Measurements from ENCODE around the gene PRPF40B.

Gene PRPF40B

DNA sequence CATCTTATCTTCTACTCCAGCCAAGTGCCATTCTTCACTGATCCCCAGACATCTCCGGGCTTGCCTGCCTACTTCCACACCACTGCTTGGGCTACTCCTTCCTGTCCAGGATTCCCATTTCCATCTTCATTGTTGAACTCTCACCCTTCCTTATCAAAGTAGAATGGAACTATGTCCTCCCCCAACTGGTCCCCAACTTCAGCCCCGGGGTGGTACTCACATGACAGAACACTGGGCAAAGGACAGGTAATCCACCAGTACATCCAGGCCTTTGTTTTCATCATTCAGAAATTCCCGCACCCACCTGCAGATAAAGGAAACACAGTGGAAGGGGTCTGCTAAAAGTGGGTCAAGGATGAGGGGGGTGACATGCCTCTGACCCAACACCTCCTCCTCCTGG, 38.4 kb downstream of the PRPF40B start:
- no peak for DNase-seq

GRCh38 chr12:49662998-49663843, 39.9 kb downstream of the PRPF40B start:
- peak; percentile 87 for DNase-seq

- no peak for DNase-seq
These were observed 40.8 kb downstream of the PRPF40B start for GRCh38 chr12:49664167-49664566.

DNA sequence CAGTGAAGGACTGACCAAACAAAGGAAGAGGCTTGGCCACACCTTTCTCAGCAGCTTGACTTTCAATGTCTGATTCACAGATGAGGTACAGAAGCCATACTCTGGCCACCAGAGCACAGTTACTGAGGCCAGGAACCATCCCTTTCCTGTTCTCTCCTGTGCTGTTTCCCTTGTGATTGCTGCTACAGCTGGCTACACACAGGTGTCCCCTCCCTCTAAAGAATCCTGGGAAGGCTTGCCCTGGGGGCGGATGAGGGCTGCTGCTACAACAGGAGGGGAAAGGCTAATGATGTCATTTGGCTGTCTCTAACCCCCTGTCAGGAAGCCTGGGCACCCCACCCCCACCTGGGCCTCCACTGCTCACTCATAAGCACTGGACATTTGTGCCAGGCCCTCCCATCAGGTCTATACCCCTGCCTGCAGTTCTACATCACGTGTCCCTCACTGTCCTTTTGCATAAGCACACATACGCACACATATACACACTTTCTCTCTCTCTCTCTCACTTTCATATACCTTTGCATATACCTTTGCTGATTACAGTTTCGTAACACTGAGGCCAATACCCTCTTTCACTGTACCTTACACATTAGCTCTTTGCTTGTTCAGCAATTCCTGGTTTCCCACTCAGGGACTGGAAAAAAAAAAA, 41.4 kb downstream of the PRPF40B start:
- DNase-seq, result no peak

DNA sequence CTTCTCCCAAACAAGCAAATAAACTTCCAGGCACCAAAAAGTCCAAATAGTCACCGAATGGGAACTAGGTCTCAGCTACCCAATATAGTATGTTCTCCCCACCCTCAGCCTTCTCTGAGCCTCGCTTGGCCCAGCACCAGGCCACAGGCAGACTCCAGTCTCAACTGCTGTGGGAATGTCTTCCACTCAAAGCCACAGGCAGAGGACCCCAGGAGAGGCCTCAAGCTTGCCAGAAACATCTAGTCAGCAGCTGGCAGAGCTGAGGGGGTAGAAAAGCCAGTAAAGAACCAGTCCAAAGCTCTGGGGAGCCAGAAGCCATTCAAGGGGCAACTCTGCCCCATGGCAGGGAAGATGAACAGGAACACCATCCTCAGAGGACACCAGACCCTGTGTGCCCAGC, 42.0 kb downstream of the PRPF40B start:
- no peak for DNase-seq

DNA sequence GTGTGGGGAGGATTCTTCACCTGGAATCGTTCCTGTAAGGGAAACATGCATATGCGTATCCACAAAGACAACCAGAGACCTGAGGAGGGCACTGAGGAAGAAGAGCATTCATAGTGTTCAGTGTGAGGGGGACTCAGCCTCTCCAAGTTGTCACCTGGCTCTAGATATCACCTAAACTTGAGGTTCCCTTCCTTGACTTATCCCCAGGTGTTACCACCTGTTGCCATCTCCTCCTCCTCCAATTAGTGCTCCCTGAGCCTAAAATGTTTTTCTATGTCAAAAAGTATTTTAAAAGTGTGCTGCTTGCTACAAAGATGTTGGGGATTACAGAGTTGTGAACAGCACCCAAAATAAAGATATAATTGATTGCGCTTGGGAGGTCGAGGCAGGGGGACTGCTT, 42.8 kb downstream of the PRPF40B start:
- no peak for DNase-seq

DNA sequence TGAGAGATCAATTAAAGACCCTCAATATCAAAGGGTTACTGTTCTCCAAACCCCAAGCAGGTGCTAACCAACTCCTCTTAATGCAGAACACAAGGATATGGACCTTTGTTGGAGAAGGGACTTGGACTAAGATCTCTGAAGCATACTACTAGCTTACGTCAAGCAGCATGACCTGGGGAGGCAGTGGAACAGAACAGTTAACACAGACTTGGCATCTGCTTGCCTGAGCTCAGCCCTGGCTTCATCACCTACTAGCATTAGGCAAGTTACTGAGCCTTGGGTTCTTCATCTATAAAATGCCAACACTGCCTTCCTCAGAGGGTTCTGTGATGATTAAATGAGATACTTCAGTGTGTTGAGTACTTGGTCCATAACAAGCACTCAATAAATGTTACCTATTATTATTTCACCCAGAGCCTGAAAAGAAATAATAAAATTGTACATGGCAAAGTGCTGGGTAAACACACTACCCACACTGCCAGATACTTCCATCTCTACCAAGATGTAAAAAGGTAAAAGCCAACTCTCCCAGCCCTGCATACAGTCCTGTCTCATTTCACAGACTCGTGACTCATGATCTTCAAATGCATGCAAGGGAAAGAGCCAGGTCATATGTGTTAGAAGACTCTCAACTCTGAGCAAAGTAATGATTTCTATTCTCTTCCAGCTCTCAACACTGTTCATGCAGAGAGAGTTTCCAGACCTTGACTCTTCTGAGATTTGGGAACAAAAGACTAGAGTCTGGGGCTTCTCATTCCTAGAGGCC, 44.1 kb downstream of the PRPF40B start:
- peak; percentile 30 for DNase-seq

- peak; percentile 37 for DNase-seq
These were observed 46.4 kb downstream of the PRPF40B start for GRCh38 chr12:49669796-49670195.

- peak; percentile 80 for DNase-seq
These were observed 47.8 kb downstream of the PRPF40B start for GRCh38 chr12:49671031-49671765.

GRCh38 chr12:49672301-49673217, 49.2 kb downstream of the PRPF40B start:
- no peak for DNase-seq

DNA sequence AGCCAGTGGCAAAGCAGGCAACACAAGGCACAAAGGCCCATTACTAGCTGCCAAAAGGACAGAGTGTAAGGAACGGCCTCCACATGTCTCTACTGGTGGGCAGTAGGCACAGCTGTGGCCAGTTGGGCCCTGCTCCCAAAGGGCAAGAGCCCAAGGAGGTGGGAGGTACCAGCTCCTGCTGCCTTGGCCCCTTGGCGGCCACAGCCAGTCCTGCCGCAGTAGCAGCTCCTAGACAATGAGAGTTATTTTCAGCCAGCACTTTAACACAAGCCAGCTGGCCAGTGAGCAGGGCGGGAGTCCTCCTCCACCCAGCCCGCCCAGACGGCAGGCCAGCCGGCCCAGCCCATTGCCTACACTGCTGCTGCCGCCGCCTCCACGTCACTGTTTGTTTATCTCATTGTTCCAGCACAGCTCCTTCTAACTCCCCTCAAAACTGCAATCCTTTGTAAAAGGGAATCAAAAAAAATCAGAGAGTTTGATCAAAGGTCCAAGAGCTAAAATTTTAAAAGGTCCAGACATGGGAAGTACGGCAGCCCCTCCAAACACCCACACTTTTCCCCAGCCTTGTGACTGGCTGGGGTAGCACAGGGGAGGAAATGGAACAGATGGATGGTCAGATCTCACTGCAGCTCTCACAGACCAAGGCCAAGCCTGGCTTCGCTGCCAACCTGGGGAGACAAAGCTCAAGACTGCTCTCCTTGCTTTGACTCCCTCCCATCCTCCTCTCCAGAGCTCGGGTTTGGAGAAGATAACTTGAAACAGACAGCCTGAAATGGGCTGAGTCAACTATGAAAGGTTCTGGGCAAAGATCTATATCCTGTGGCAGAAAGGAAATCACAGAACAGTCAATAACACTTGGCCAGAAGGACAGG, 50.3 kb downstream of the PRPF40B start:
- peak; percentile 40 for DNase-seq

DNA sequence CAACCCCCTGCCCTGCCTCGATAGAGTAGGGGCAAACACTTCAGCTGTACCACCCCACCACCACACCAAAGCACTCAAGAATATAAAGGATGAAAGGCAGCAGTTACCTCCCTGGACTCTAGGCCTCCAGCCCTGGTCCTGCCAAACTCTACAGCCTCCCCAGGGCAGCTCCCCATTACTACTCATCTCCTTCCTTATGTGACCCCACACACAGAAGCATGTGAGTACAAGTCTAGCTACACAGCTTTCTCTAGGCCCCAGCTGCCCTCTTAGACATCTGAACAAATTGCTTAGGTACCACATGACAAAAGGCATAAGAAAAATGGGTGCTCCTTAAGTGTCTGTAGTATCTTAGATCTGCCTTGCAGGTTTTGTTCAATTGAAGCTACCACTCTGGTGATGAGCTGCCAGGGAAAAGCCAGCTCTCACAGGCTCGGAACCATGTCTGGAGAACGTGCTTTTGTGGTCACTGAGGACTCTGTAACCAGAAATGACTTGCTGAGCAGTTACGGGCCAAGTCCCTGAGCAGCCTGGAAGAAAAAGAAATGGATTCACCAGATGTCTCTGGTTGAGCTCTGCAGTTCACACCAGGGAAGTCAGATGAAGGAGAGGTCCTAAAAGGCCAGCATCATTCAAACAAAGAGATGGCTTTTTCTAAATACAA, 51.1 kb downstream of the PRPF40B start:
- no peak for DNase-seq

DNA sequence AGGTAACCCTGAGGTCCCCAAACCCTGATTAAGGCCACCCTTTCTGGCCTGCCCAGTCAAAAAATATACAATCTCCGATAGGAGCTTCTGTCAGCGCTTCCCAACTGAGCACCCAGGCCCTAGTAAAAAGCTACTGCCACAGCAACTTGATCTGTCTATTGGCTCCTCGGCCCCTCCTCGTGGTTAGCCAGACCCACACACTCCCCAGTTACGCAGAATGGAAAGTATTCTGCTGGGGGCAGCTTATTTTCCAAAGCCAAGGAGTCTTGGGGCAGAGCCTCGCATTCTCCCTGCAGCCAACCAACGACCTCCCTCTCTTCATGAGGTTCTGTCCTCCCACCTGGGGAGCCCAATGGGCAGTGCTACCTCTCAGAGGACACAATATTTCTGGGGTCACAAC, 51.8 kb downstream of the PRPF40B start:
- no peak for DNase-seq

- DNase-seq, result no peak
These were observed 55.4 kb downstream of the PRPF40B start for GRCh38 chr12:49678711-49679110.

DNA sequence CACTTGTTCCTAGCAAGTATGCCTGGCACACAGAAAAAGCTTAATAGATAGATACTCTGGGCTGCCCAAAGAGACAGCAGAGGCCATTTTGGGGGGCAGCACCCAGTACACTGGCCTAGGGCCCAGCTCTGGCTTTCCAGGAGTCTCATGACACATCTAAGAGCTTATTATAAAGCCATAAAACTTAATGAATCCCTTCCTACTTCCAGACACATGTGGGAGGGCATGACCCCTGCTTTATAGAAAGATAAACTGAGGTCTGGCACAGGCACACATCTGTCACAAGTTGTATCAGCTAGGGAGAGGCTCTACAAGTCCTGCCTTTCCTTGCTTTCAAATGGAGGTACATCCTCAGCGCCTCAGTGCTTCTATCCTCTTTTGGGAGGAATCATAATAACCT, 56.7 kb downstream of the PRPF40B start:
- DNase-seq, result no peak

GRCh38 chr12:49683599-49684309, 60.4 kb downstream of the PRPF40B start:
- DNase-seq, result no peak

GRCh38 chr12:49684310-49684854, 61.0 kb downstream of the PRPF40B start:
- no peak for DNase-seq

DNA sequence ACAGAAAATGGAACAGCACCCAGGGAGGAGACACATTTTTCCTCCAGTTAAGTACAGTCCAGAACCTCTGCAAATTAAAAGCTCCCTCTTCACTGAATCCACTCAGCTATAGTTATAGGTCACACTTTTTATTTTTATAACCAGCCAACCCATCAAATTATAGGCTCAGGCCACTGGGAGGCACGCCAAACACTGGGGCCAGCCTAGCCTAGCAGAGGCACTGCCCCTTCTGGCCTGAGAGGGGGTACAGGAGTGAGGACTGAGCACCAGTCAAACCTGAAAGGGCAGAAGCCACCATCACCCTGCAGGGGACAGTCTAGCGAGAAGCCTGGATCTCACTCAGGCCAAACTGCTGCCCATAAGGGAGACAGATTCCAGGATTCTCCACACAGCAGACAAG, 64.6 kb downstream of the PRPF40B start:
- no peak for DNase-seq

- no peak for DNase-seq
These were observed 65.9 kb downstream of the PRPF40B start for GRCh38 chr12:49689237-49689636.
